ENCODE results near the gene SHISA5.

DNA sequence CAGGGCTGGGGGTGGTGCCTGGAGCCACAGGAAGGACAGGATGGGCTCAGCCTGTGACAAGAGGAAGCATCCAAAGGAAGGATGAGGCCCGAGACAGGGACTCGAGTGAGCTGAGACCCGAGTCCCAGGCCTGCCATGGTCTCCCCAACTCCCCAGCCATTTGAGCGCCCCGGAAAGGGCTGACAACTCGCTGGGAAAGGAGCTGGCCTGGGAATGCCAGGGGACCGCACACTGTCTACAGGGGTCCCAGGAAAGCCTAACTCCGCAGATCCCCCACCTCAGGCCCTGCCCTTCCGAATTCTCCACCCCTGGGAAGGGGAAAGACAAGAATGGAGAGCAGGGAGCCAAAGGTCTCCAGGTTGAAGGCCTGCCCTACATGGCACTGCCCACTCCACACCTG, 21.0 kb upstream of the SHISA5 start:
- TF ChIP-seq, protein P1, sequence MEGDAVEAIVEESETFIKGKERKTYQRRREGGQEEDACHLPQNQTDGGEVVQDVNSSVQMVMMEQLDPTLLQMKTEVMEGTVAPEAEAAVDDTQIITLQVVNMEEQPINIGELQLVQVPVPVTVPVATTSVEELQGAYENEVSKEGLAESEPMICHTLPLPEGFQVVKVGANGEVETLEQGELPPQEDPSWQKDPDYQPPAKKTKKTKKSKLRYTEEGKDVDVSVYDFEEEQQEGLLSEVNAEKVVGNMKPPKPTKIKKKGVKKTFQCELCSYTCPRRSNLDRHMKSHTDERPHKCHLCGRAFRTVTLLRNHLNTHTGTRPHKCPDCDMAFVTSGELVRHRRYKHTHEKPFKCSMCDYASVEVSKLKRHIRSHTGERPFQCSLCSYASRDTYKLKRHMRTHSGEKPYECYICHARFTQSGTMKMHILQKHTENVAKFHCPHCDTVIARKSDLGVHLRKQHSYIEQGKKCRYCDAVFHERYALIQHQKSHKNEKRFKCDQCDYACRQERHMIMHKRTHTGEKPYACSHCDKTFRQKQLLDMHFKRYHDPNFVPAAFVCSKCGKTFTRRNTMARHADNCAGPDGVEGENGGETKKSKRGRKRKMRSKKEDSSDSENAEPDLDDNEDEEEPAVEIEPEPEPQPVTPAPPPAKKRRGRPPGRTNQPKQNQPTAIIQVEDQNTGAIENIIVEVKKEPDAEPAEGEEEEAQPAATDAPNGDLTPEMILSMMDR (IDR thresholded peaks at IDR 0.05), result no peak
- TF ChIP-seq, protein P2, sequence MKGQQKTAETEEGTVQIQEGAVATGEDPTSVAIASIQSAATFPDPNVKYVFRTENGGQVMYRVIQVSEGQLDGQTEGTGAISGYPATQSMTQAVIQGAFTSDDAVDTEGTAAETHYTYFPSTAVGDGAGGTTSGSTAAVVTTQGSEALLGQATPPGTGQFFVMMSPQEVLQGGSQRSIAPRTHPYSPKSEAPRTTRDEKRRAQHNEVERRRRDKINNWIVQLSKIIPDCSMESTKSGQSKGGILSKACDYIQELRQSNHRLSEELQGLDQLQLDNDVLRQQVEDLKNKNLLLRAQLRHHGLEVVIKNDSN (CRISPR knock-in tag; IDR thresholded peaks at IDR 0.05), result no peak
- TF ChIP-seq ESRRA (CRISPR knock-in tag; IDR thresholded peaks at IDR 0.05; ENCODE audit: borderline replicate concordance) (no peak), ZNF671 (CRISPR knock-in tag; IDR thresholded peaks at IDR 0.05) (no peak)
- TF ChIP-seq, protein P3, sequence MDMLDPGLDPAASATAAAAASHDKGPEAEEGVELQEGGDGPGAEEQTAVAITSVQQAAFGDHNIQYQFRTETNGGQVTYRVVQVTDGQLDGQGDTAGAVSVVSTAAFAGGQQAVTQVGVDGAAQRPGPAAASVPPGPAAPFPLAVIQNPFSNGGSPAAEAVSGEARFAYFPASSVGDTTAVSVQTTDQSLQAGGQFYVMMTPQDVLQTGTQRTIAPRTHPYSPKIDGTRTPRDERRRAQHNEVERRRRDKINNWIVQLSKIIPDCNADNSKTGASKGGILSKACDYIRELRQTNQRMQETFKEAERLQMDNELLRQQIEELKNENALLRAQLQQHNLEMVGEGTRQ (CRISPR knock-in tag; IDR thresholded peaks at IDR 0.05), result no peak
- TF ChIP-seq, protein P4, sequence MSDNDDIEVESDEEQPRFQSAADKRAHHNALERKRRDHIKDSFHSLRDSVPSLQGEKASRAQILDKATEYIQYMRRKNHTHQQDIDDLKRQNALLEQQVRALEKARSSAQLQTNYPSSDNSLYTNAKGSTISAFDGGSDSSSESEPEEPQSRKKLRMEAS (CRISPR knock-in tag; IDR thresholded peaks at IDR 0.05), result no peak
